ENCODE data around the gene SLMAP.

Gene SLMAP, protein sequence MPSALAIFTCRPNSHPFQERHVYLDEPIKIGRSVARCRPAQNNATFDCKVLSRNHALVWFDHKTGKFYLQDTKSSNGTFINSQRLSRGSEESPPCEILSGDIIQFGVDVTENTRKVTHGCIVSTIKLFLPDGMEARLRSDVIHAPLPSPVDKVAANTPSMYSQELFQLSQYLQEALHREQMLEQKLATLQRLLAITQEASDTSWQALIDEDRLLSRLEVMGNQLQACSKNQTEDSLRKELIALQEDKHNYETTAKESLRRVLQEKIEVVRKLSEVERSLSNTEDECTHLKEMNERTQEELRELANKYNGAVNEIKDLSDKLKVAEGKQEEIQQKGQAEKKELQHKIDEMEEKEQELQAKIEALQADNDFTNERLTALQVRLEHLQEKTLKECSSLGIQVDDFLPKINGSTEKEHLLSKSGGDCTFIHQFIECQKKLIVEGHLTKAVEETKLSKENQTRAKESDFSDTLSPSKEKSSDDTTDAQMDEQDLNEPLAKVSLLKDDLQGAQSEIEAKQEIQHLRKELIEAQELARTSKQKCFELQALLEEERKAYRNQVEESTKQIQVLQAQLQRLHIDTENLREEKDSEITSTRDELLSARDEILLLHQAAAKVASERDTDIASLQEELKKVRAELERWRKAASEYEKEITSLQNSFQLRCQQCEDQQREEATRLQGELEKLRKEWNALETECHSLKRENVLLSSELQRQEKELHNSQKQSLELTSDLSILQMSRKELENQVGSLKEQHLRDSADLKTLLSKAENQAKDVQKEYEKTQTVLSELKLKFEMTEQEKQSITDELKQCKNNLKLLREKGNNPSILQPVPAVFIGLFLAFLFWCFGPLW

DNA sequence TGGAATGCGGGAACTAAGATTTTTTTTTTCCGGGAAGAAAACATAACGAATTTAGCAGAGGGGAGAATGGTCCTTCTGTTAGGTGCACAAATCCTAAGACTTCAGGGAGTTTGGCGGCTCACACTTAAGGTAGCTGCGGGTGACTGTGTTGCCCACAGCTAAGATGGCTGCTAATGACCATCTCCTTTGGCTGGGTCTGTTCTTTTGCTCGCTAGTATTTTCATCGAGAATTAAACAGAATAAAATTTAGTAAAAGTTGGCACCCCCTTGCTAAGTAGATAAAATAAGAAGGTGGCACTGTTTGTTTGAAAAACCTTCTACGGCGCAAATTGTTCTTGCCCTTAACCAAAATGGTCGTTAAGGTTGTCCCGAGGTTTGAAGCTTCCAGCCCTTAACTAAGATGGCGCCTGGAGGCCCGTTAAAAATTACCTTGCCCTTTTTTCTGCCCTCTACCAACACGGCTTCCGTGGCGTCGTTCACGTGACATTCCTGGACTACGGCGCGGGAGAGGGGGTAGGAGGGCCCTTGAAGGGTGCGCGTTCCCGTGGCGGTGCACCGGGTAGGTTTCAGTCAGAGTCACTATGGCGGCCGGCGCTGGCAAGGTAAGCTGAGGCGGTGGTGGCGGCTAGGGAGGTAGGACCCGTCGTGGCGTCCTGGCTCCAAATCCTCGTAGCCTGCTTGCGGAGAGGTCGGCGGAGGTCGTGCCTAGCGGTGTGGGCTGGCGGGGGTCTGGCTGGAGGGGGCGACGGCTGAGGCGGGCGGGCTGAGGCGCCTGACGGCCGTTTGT, at the start of gene SLMAP:
Gene SLMAP (plus strand): TSS at position 569 of the 787 bp plus-strand sequence. CDS start 1,343 bp downstream, outside the sequence.
- Histone ChIP-seq H3K9me3 (ENCODE audit: control insufficient read depth in 5 of 5, low read length in 5 of 5) (no peaks in the 10 kb centered on the region), H3K4me1 (ENCODE audit: control insufficient read depth in 5 of 5, insufficient read depth in 5 of 5, low read length in 5 of 5) (peaks cover 8 to 40% (median 34%) of the 10 kb centered on the region in 5 donors), H3K4me3 (ENCODE audit: low read depth in 1 of 5, low read length in 5 of 5) (peak within 1 kb of the TSS; percentile 93 to 96 (median 94)), H3K27me3 (ENCODE audit: control insufficient read depth in 5 of 5, insufficient read depth in 4 of 5, low read length in 5 of 5) (no peaks in the 10 kb centered on the region), H3K9ac (ENCODE audit: low read length in 5 of 5) (peak within 1 kb of the TSS; percentile 79 to 95 (median 94)), H3K36me3 (ENCODE audit: control insufficient read depth in 5 of 5, insufficient read depth in 5 of 5, low read length in 5 of 5) (peaks cover 0 to 9% (median 0%) of the 10 kb centered on the region in 5 donors), H3K27ac (ENCODE audit: low read depth, low read length) (peak within 1 kb of the TSS; percentile 94)

DNA sequence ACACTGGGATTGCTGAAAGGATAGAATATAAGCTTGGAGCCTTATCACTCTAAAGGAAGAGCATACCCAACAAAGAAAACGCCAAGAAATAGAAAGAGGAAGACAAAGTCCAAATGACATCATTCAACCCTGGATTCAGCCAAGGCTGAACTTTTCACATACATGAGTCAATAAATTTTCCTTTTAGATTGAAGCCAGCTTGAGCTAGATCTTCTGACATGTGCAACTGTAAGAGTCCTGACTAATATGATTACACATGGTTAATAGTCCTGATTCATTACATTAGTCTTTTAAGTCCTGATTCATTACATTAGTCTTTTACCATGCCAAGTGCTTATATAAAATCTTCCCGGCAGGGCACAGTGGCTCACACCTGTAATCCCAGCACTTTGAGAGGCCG, 49.6 kb upstream of the SLMAP start:
- H3K4me3 ChIP-seq (ENCODE audit: low read depth in 1 of 5, low read length in 5 of 5) = no peak overlapping the region
- H3K36me3 ChIP-seq (ENCODE audit: control insufficient read depth in 5 of 5, insufficient read depth in 5 of 5, low read length in 5 of 5) = no peaks in the 10 kb centered on the region
- H3K9me3 ChIP-seq (ENCODE audit: control insufficient read depth in 5 of 5, low read length in 5 of 5) = no peaks in the 10 kb centered on the region
- peaks cover 0 to 5% (median 0%) of the 10 kb centered on the region in 5 donors for H3K4me1 ChIP-seq (ENCODE audit: control insufficient read depth in 5 of 5, insufficient read depth in 5 of 5, low read length in 5 of 5)
- H3K27me3 ChIP-seq (ENCODE audit: control insufficient read depth in 5 of 5, insufficient read depth in 4 of 5, low read length in 5 of 5) = peaks cover 0 to 2% (median 0%) of the 10 kb centered on the region in 5 donors
- H3K27ac ChIP-seq (ENCODE audit: low read depth, low read length) = no peak overlapping the region
- no peak overlapping the region for H3K9ac ChIP-seq (ENCODE audit: low read length in 5 of 5)

DNA sequence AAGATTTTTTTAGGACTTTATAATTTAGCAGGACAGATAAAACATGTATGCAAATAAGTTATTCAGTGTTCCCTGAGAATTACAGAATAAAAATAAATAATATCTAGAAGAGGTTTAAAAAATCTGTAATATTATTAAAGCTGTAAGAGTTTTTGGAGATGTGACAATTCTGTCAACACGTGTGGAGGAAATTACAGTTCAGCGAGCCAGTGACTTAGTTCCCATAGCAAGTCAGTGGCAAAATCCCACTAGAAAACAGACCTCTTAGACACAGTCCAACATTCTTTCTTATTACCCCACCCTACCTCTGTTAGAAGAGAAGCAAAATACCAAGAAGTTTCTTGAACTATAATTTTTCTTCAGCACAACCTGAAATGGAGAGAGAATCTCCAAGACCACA, 47.1 kb upstream of the SLMAP start:
- Histone ChIP-seq H3K9me3 (ENCODE audit: control insufficient read depth in 5 of 5, low read length in 5 of 5) (no peaks in the 10 kb centered on the region), H3K27me3 (ENCODE audit: control insufficient read depth in 5 of 5, insufficient read depth in 4 of 5, low read length in 5 of 5) (peaks cover 0 to 2% (median 0%) of the 10 kb centered on the region in 5 donors), H3K4me1 (ENCODE audit: control insufficient read depth in 5 of 5, insufficient read depth in 5 of 5, low read length in 5 of 5) (peaks cover 0 to 5% (median 0%) of the 10 kb centered on the region in 5 donors), H3K27ac (ENCODE audit: low read depth, low read length) (no peak overlapping the region), H3K36me3 (ENCODE audit: control insufficient read depth in 5 of 5, insufficient read depth in 5 of 5, low read length in 5 of 5) (no peaks in the 10 kb centered on the region), H3K9ac (ENCODE audit: low read length in 5 of 5) (no peak overlapping the region), H3K4me3 (ENCODE audit: low read depth in 1 of 5, low read length in 5 of 5) (no peak overlapping the region)

DNA sequence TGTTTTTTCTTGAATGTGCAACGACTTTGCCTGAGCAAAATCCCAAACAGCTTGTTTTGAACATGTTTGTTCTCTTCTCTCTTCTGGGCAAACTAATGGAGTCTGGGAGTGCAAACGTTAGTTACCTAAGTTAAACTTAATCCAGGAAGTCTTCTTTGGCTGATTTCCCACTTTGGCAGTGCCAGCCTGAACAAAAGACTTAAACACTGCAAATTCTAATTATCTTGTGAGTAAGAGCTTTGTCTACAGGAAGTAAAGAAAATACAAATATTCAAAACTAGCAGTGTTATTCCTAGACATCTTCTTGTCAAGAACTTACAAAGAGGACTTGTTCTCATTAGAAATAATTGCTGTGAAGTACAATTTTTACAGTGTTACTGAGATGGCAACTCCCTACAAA, 46.5 kb upstream of the SLMAP start:
- no peak overlapping the region for H3K9ac ChIP-seq (ENCODE audit: low read length in 5 of 5)
- no peak overlapping the region for H3K27ac ChIP-seq (ENCODE audit: low read depth, low read length)
- H3K4me3 ChIP-seq (ENCODE audit: low read depth in 1 of 5, low read length in 5 of 5) = no peak overlapping the region
- H3K27me3 ChIP-seq (ENCODE audit: control insufficient read depth in 5 of 5, insufficient read depth in 4 of 5, low read length in 5 of 5) = peaks cover 0 to 2% (median 0%) of the 10 kb centered on the region in 5 donors
- H3K36me3 ChIP-seq (ENCODE audit: control insufficient read depth in 5 of 5, insufficient read depth in 5 of 5, low read length in 5 of 5) = no peaks in the 10 kb centered on the region
- H3K4me1 ChIP-seq (ENCODE audit: control insufficient read depth in 5 of 5, insufficient read depth in 5 of 5, low read length in 5 of 5) = peaks cover 0 to 5% (median 0%) of the 10 kb centered on the region in 5 donors
- H3K9me3 ChIP-seq (ENCODE audit: control insufficient read depth in 5 of 5, low read length in 5 of 5) = no peaks in the 10 kb centered on the region

DNA sequence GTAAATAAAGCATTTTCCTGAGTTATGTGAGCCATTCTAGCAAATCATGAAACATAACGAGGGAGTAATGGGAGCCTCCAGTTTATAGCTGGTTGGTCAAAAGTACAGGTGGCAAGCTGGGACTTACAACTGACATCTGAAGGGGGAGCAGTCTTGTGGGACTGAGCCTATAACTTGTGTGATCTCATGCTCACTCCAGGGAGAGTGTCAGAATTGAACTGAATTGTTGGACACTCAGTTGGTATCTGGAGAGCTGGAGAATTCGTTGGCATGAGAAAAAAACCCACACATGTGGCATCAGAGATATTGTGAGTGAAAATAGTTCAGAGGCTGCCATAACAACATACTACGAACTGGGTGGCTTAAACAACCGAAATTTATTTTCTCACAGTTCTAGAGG, 40.4 kb upstream of the SLMAP start:
- no peak overlapping the region for H3K27ac ChIP-seq (ENCODE audit: low read depth, low read length)
- H3K36me3 ChIP-seq (ENCODE audit: control insufficient read depth in 5 of 5, insufficient read depth in 5 of 5, low read length in 5 of 5) = no peaks in the 10 kb centered on the region
- H3K4me3 ChIP-seq (ENCODE audit: low read depth in 1 of 5, low read length in 5 of 5) = no peak overlapping the region
- no peak overlapping the region for H3K9ac ChIP-seq (ENCODE audit: low read length in 5 of 5)
- H3K4me1 ChIP-seq (ENCODE audit: control insufficient read depth in 5 of 5, insufficient read depth in 5 of 5, low read length in 5 of 5) = no peaks in the 10 kb centered on the region
- no peaks in the 10 kb centered on the region for H3K27me3 ChIP-seq (ENCODE audit: control insufficient read depth in 5 of 5, insufficient read depth in 4 of 5, low read length in 5 of 5)
- no peaks in the 10 kb centered on the region for H3K9me3 ChIP-seq (ENCODE audit: control insufficient read depth in 5 of 5, low read length in 5 of 5)

DNA sequence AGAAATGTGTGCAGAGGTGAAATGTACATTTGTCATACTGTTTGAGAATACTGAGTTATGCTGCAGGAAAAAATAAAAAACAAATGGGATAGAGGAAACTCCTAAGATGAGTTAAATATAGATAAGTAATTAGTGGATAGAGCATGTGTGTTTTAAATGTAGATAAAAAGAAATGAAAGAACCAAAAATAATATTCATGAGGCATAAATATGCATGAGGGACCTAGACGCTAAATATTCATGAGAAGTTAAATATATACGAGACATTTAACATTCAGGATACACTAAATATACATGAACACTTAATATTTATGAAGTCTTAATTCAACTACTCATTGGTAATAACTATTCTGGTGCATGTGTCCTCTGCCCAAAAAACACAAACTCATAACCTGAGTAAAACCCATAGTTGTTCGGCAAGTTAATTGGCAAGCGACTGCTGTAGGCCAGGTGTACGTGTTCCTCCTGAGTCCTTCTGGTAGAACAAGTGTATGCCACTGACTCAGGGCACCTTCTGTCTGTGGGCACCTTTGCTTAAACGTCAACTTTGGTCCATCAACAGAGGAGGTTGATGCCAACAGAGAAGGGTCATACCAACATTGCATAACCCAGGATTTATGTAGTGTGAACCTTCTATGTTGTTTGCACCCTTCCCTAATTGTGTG, 38.8 kb upstream of the SLMAP start:
- H3K27me3 ChIP-seq (ENCODE audit: control insufficient read depth in 5 of 5, insufficient read depth in 4 of 5, low read length in 5 of 5) = no peaks in the 10 kb centered on the region
- H3K4me1 ChIP-seq (ENCODE audit: control insufficient read depth in 5 of 5, insufficient read depth in 5 of 5, low read length in 5 of 5) = no peaks in the 10 kb centered on the region
- H3K36me3 ChIP-seq (ENCODE audit: control insufficient read depth in 5 of 5, insufficient read depth in 5 of 5, low read length in 5 of 5) = no peaks in the 10 kb centered on the region
- no peak overlapping the region for H3K27ac ChIP-seq (ENCODE audit: low read depth, low read length)
- no peak overlapping the region for H3K9ac ChIP-seq (ENCODE audit: low read length in 5 of 5)
- H3K9me3 ChIP-seq (ENCODE audit: control insufficient read depth in 5 of 5, low read length in 5 of 5) = no peaks in the 10 kb centered on the region
- no peak overlapping the region for H3K4me3 ChIP-seq (ENCODE audit: low read depth in 1 of 5, low read length in 5 of 5)

DNA sequence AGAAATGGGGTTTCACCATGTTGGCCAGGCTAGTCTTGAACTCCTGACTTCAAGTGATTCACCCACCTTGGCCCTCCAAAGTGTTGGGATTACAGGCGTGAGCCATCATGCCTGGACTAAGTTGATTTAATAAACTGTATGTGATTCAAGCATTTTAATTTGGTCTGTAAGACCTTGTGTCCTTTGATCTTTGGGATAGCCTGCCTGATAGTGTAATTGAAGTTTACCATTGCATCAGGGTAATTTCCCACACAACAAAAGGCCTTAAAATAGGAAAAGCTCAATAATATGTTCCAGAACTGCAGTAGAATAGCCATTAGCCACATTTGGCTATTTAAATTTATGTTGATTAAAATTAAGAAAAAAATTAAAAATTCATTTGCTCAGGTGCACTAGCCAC, 38.0 kb upstream of the SLMAP start:
- H3K9me3 ChIP-seq (ENCODE audit: control insufficient read depth in 5 of 5, low read length in 5 of 5) = no peaks in the 10 kb centered on the region
- H3K36me3 ChIP-seq (ENCODE audit: control insufficient read depth in 5 of 5, insufficient read depth in 5 of 5, low read length in 5 of 5) = no peaks in the 10 kb centered on the region
- H3K4me1 ChIP-seq (ENCODE audit: control insufficient read depth in 5 of 5, insufficient read depth in 5 of 5, low read length in 5 of 5) = no peaks in the 10 kb centered on the region
- no peaks in the 10 kb centered on the region for H3K27me3 ChIP-seq (ENCODE audit: control insufficient read depth in 5 of 5, insufficient read depth in 4 of 5, low read length in 5 of 5)
- H3K4me3 ChIP-seq (ENCODE audit: low read depth in 1 of 5, low read length in 5 of 5) = no peak overlapping the region
- no peak overlapping the region for H3K27ac ChIP-seq (ENCODE audit: low read depth, low read length)
- H3K9ac ChIP-seq (ENCODE audit: low read length in 5 of 5) = no peak overlapping the region

DNA sequence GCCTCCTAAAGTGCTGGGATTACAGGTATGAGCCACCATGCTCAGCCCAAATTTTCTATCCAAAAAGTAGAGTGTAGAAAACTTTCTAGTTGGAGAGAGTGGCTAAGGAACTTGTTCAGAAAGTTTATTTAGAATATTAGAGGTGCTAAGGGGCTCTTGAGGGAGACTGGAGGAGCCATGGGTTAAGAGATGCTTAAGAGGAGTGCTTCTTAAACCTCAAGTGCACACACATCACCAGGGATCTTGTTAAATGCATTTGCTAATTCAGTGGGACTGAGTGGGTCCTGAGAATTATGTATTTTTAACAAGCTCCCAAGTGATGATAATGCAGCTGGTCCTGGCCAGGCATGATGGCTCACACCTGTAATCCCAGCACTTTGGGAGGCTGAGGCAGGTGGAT, 29.7 kb upstream of the SLMAP start:
- H3K9ac ChIP-seq (ENCODE audit: low read length in 5 of 5) = no peak overlapping the region
- H3K27ac ChIP-seq (ENCODE audit: low read depth, low read length) = no peak overlapping the region
- H3K9me3 ChIP-seq (ENCODE audit: control insufficient read depth in 5 of 5, low read length in 5 of 5) = no peaks in the 10 kb centered on the region
- no peaks in the 10 kb centered on the region for H3K4me1 ChIP-seq (ENCODE audit: control insufficient read depth in 5 of 5, insufficient read depth in 5 of 5, low read length in 5 of 5)
- H3K36me3 ChIP-seq (ENCODE audit: control insufficient read depth in 5 of 5, insufficient read depth in 5 of 5, low read length in 5 of 5) = no peaks in the 10 kb centered on the region
- H3K27me3 ChIP-seq (ENCODE audit: control insufficient read depth in 5 of 5, insufficient read depth in 4 of 5, low read length in 5 of 5) = no peaks in the 10 kb centered on the region
- no peak overlapping the region for H3K4me3 ChIP-seq (ENCODE audit: low read depth in 1 of 5, low read length in 5 of 5)

DNA sequence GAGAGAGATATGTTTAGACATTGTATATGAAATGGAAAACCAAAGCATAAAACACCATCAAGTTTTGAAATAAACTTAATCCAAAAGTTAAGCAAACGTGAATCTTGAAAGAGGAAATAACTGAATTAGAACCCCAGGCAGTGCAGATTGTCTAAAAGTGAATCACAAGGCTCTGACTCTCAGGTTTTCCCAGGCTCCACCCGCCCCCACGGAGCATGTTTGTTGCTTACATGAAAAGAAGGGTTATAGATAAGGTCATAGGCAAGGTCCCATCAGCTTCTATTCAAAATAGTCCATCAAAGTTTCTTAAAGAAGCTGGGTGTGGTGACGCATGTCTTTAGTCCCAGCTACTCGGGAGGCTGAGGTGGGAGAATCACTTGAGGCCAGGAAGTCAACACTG, 29.0 kb upstream of the SLMAP start:
- no peaks in the 10 kb centered on the region for H3K4me1 ChIP-seq (ENCODE audit: control insufficient read depth in 5 of 5, insufficient read depth in 5 of 5, low read length in 5 of 5)
- H3K4me3 ChIP-seq (ENCODE audit: low read depth in 1 of 5, low read length in 5 of 5) = no peak overlapping the region
- H3K9ac ChIP-seq (ENCODE audit: low read length in 5 of 5) = no peak overlapping the region
- no peak overlapping the region for H3K27ac ChIP-seq (ENCODE audit: low read depth, low read length)
- H3K36me3 ChIP-seq (ENCODE audit: control insufficient read depth in 5 of 5, insufficient read depth in 5 of 5, low read length in 5 of 5) = no peaks in the 10 kb centered on the region
- H3K27me3 ChIP-seq (ENCODE audit: control insufficient read depth in 5 of 5, insufficient read depth in 4 of 5, low read length in 5 of 5) = no peaks in the 10 kb centered on the region
- no peaks in the 10 kb centered on the region for H3K9me3 ChIP-seq (ENCODE audit: control insufficient read depth in 5 of 5, low read length in 5 of 5)
